Subcutaneous abdominal adipose tissue (tissue), 5 donors: ENCODE measurements around the gene UNKL.

ENCODE experiments used
- H3K27ac ChIP-seq: one replicate; pipeline ENCODE4 v1.7.0; 2013; ENCODE audit warnings: low read depth, mild to moderate bottlenecking, inconsistent platforms, low read length, moderate library complexity
- H3K27me3 ChIP-seq, 5 donors: one replicate each; pipeline ENCODE4 v1.7.0; 2013; ENCODE audit warnings: low read length in 5 of 5, inconsistent platforms in 1 of 5; ENCODE audit not compliant: control insufficient read depth in 5 of 5, insufficient read depth in 4 of 5
- H3K36me3 ChIP-seq, 5 donors: one replicate each; pipeline ENCODE4 v1.7.0; 2013; ENCODE audit warnings: low read length in 5 of 5; ENCODE audit not compliant: control insufficient read depth in 5 of 5, insufficient read depth in 5 of 5
- H3K4me1 ChIP-seq, 5 donors: one replicate each; pipeline ENCODE4 v1.7.0; 2013; ENCODE audit warnings: low read length in 5 of 5, mild to moderate bottlenecking in 3 of 5, moderate library complexity in 1 of 5; ENCODE audit not compliant: control insufficient read depth in 5 of 5, insufficient read depth in 5 of 5
- H3K4me3 ChIP-seq, 5 donors: one replicate each; pipeline ENCODE4 v1.7.0; 2013; ENCODE audit warnings: low read length in 5 of 5, low read depth in 1 of 5
- H3K9ac ChIP-seq, 5 donors: one replicate each; pipeline ENCODE4 v1.7.0; 2013; ENCODE audit warnings: low read length in 5 of 5, mild to moderate bottlenecking in 4 of 5, moderate library complexity in 3 of 5
- H3K9me3 ChIP-seq, 5 donors: one replicate each; pipeline ENCODE4 v1.7.0; 2013; ENCODE audit warnings: low read length in 5 of 5; ENCODE audit not compliant: control insufficient read depth in 5 of 5
- donor health status: healthy.
- donor health status: healthy.
- donor health status: healthy.
- donor health status: healthy.
- donor health status: healthy.

Gene UNKL

GRCh38 chr16:1322407-1322806 lies 92.1 kb downstream of the UNKL start:
- H3K36me3 ChIP-seq: peaks cover 0 to 79% (median 74%) of the 10 kb centered on the region in 5 donors
- H3K27me3 ChIP-seq: no peaks in the 10 kb centered on the region
- no peak overlapping the region for H3K9ac ChIP-seq
- H3K9me3 ChIP-seq: no peaks in the 10 kb centered on the region
- no peak overlapping the region for H3K4me3 ChIP-seq
- no peak overlapping the region for H3K27ac ChIP-seq
- peaks cover 0 to 8% (median 1%) of the 10 kb centered on the region in 5 donors for H3K4me1 ChIP-seq

GRCh38 chr16:1320658-1321240 lies 93.8 kb downstream of the UNKL start:
- H3K9ac ChIP-seq: no peak overlapping the region
- no peaks in the 10 kb centered on the region for H3K27me3 ChIP-seq
- no peak overlapping the region for H3K27ac ChIP-seq
- peaks cover 0 to 93% (median 89%) of the 10 kb centered on the region in 5 donors for H3K36me3 ChIP-seq
- peaks cover 0 to 4% (median 1%) of the 10 kb centered on the region in 5 donors for H3K4me1 ChIP-seq
- H3K4me3 ChIP-seq: no peak overlapping the region
- no peaks in the 10 kb centered on the region for H3K9me3 ChIP-seq

- H3K4me1 ChIP-seq: peaks cover 0 to 1% (median 0%) of the 10 kb centered on the region in 5 donors
- no peak overlapping the region for H3K9ac ChIP-seq
- no peak overlapping the region for H3K4me3 ChIP-seq
- no peaks in the 10 kb centered on the region for H3K9me3 ChIP-seq
- H3K36me3 ChIP-seq: peaks cover 0 to 93% (median 89%) of the 10 kb centered on the region in 5 donors
- H3K27ac ChIP-seq: no peak overlapping the region
- H3K27me3 ChIP-seq: no peaks in the 10 kb centered on the region
Measured at GRCh38 chr16:1320097-1320496, 94.4 kb downstream of the UNKL start.

GRCh38 chr16:1319041-1319440 lies 95.5 kb downstream of the UNKL start:
- peaks cover 0 to 93% (median 89%) of the 10 kb centered on the region in 5 donors for H3K36me3 ChIP-seq
- no peak overlapping the region for H3K27ac ChIP-seq

GRCh38 chr16:1318268-1318545 lies 96.3 kb downstream of the UNKL start:
- H3K9ac ChIP-seq: no peak overlapping the region
- no peak overlapping the region for H3K27ac ChIP-seq
- peaks cover 0 to 13% (median under 1%) of the 10 kb centered on the region in 5 donors for H3K4me1 ChIP-seq
- H3K27me3 ChIP-seq: no peaks in the 10 kb centered on the region
- H3K36me3 ChIP-seq: peaks cover 0 to 88% (median 85%) of the 10 kb centered on the region in 5 donors
- H3K9me3 ChIP-seq: no peaks in the 10 kb centered on the region
- no peak overlapping the region for H3K4me3 ChIP-seq

More at GRCh38 chr16:1319041-1319440, 95.5 kb downstream of the UNKL start:
- no peaks in the 10 kb centered on the region for H3K27me3 ChIP-seq
- H3K4me3 ChIP-seq: no peak overlapping the region
- no peak overlapping the region for H3K9ac ChIP-seq
- no peaks in the 10 kb centered on the region for H3K9me3 ChIP-seq
- H3K4me1 ChIP-seq: peaks cover 0 to 5% (median 0%) of the 10 kb centered on the region in 5 donors

GRCh38 chr16:1317479-1318267 lies 96.8 kb downstream of the UNKL start:
- H3K4me1 ChIP-seq: peaks cover 1 to 18% (median 5%) of the 10 kb centered on the region in 5 donors
- no peak overlapping the region for H3K9ac ChIP-seq
- H3K4me3 ChIP-seq: no peak overlapping the region
- H3K27ac ChIP-seq: no peak overlapping the region
- H3K27me3 ChIP-seq: no peaks in the 10 kb centered on the region
- H3K36me3 ChIP-seq: peaks cover 0 to 90% (median 88%) of the 10 kb centered on the region in 5 donors
- H3K9me3 ChIP-seq: no peaks in the 10 kb centered on the region

- no peak overlapping the region for H3K4me3 ChIP-seq
- no peak overlapping the region for H3K9ac ChIP-seq
- H3K27ac ChIP-seq: no peak overlapping the region
- H3K36me3 ChIP-seq: peaks cover 0 to 83% (median 79%) of the 10 kb centered on the region in 5 donors
- no peaks in the 10 kb centered on the region for H3K9me3 ChIP-seq
- peaks cover 8 to 34% (median 22%) of the 10 kb centered on the region in 5 donors for H3K4me1 ChIP-seq
- no peaks in the 10 kb centered on the region for H3K27me3 ChIP-seq
Measured at GRCh38 chr16:1316033-1316405, 98.5 kb downstream of the UNKL start.

GRCh38 chr16:1315081-1316032 lies 99.1 kb downstream of the UNKL start:
- Histone ChIP-seq H3K27me3 (no peaks in the 10 kb centered on the region), H3K27ac (no peak overlapping the region), H3K36me3 (peaks cover 0 to 76% (median 72%) of the 10 kb centered on the region in 5 donors), H3K4me1 (peaks cover 12 to 41% (median 28%) of the 10 kb centered on the region in 5 donors), H3K9ac (no peak overlapping the region), H3K4me3 (no peak overlapping the region), H3K9me3 (no peaks in the 10 kb centered on the region)

- peaks cover 14 to 43% (median 31%) of the 10 kb centered on the region in 5 donors for H3K4me1 ChIP-seq
- no peak overlapping the region for H3K9ac ChIP-seq
- H3K27ac ChIP-seq: no peak overlapping the region
- no peaks in the 10 kb centered on the region for H3K27me3 ChIP-seq
- peaks cover 0 to 68% (median 64%) of the 10 kb centered on the region in 5 donors for H3K36me3 ChIP-seq
- no peaks in the 10 kb centered on the region for H3K9me3 ChIP-seq
- H3K4me3 ChIP-seq: no peak overlapping the region
Measured at GRCh38 chr16:1314399-1315068, 100.0 kb downstream of the UNKL start.
